H1 (cell line): Measurements from ENCODE around the gene TTPAL. TPM values are rescaled to one million over a fixed set of nuclear protein-coding genes. Genes with fewer than 3 reads are reported as not detected.

Experiments used
- CTCF ChIA-PET: fragments of 300-600 bp; sonication (Branson Sonifier 250); formaldehyde crosslinking; loops from one replicate; lab custom pipeline; 2021; ENCODE audit not compliant: partially characterized antibody; lab: Charles Lee
- POLR2A ChIA-PET: fragments of 300-600 bp; sonication (Branson Sonifier 250); formaldehyde crosslinking; loops from one replicate; lab custom pipeline; 2021; ENCODE audit warnings: inconsistent platforms; ENCODE audit not compliant: partially characterized antibody; lab: Charles Lee
- DNase-seq, 2 experiments: peaks; one replicate each; pipeline versions ENCODE4 v3.0.0 to v3.0.0-alpha.2; 2010 to 2022; ENCODE audit warnings: low spot score in 2 of 2, low read depth in 1 of 2, mixed read lengths in 1 of 2
- FAIRE-seq: peaks from 2 replicates; lab custom pipeline; 2011; peaks lifted over from hg19 to GRCh38; lab: Jason Lieb, UNC
- H2AFZ ChIP-seq: 2 replicates; pipeline ENCODE4 v1.8.1; 2012; ENCODE audit warnings: low read length, inconsistent platforms
- H2AK5ac ChIP-seq: 2 replicates; pipeline ENCODE4 v1.6.1; 2013; ENCODE audit warnings: low read depth, low read length
- H2BK120ac ChIP-seq: replicated peaks from 2 replicates; pipeline ENCODE3; 2013; ENCODE audit warnings: low read depth, low read length, inconsistent platforms
- H2BK12ac ChIP-seq: 2 replicates; pipeline ENCODE4 v1.6.1; 2013; ENCODE audit warnings: low read depth, low read length
- H2BK15ac ChIP-seq: 2 replicates; pipeline ENCODE4 v1.6.1; 2013; ENCODE audit warnings: low read length
- H2BK20ac ChIP-seq: 2 replicates; pipeline ENCODE4 v1.6.1; 2013; ENCODE audit warnings: low read length
- H2BK5ac ChIP-seq: 2 replicates; pipeline ENCODE4 v1.6.1; 2013; ENCODE audit warnings: low read depth, low read length
- H3K14ac ChIP-seq: 2 replicates; pipeline ENCODE4 v1.6.1; 2013; ENCODE audit warnings: inconsistent platforms; ENCODE audit not compliant: insufficient read length
- H3K18ac ChIP-seq: 2 replicates; pipeline ENCODE4 v1.6.1; 2013; ENCODE audit warnings: low read length; ENCODE audit errors: extremely low read depth
- H3K23ac ChIP-seq: 2 replicates; pipeline ENCODE4 v1.6.1; 2013; ENCODE audit warnings: inconsistent platforms; ENCODE audit not compliant: insufficient read length
- H3K23me2 ChIP-seq: 2 replicates; pipeline ENCODE4 v1.6.1; 2013; ENCODE audit warnings: low read depth, low read length
- H3K27ac ChIP-seq: 2 replicates; pipeline ENCODE4 v1.6.1; 2011; ENCODE audit warnings: low read depth, low read length, inconsistent platforms
- H3K27me3 ChIP-seq, 4 experiments: replicated peaks in 1 of 4; 1 replicate in 1 of 4; 2 replicates in 3 of 4; pipeline versions ENCODE4 v1.6.1 to v1.8.1; 2011 to 2013; ENCODE audit warnings: low read length in 3 of 4, mild to moderate bottlenecking in 3 of 4, inconsistent platforms in 2 of 4, mixed read lengths in 2 of 4, moderate library complexity in 1 of 4; ENCODE audit not compliant: control insufficient read depth in 3 of 4, insufficient read depth in 3 of 4; ENCODE audit errors: extremely low read depth in 1 of 4
- H3K36me3 ChIP-seq, 4 experiments: 2 replicates each; pipeline versions ENCODE4 v1.6.1 to v1.8.1; 2011 to 2013; ENCODE audit warnings: mild to moderate bottlenecking in 4 of 4, low read length in 3 of 4, moderate library complexity in 2 of 4, control low read depth in 1 of 4, inconsistent platforms in 1 of 4; ENCODE audit not compliant: insufficient read depth in 4 of 4, control insufficient read depth in 2 of 4
- H3K4ac ChIP-seq: replicated peaks from 2 replicates; pipeline ENCODE3; 2013; ENCODE audit warnings: low read length, low read depth, mixed read lengths, inconsistent platforms; ENCODE audit not compliant: insufficient read length
- H3K4me1 ChIP-seq, 4 experiments: replicated peaks in 1 of 4; 1 replicate in 1 of 4; 2 replicates in 3 of 4; pipeline versions ENCODE4 v1.6.1 to v1.8.1; 2011 to 2013; ENCODE audit warnings: low read length in 3 of 4, inconsistent platforms in 2 of 4, mixed read lengths in 1 of 4; ENCODE audit not compliant: insufficient read depth in 4 of 4, control insufficient read depth in 3 of 4
- H3K4me2 ChIP-seq, 2 experiments: 2 replicates each; pipeline versions ENCODE4 v1.6.1 to v1.8.1; 2011 to 2013; ENCODE audit warnings: low read depth in 2 of 2, low read length in 2 of 2, control low read depth in 1 of 2, inconsistent platforms in 1 of 2, mild to moderate bottlenecking in 1 of 2; ENCODE audit not compliant: insufficient read depth in 1 of 2
- H3K4me3 ChIP-seq, 4 experiments: fragments of 200-600, 300-600 bp in 1 of 4; sonication (generic), shearing (Covaris generic), sonication (Bioruptor Twin) in 1 of 4; 2 replicates each; pipeline versions ENCODE4 v1.5.1 to v1.8.1; 2011 to 2016; ENCODE audit warnings: low read length in 4 of 4, low read depth in 3 of 4, control low read depth in 2 of 4, inconsistent platforms in 2 of 4, mild to moderate bottlenecking in 2 of 4, mixed read lengths in 1 of 4, moderate library complexity in 1 of 4; ENCODE audit not compliant: insufficient read depth in 2 of 4; ENCODE audit errors: extremely low read depth in 1 of 4
- H3K56ac ChIP-seq: replicated peaks from 2 replicates; pipeline ENCODE3; 2013; ENCODE audit warnings: low read depth, mild to moderate bottlenecking, mixed read lengths, low read length, inconsistent platforms; ENCODE audit not compliant: insufficient read length
- H3K79me1 ChIP-seq: 2 replicates; pipeline ENCODE4 v1.6.1; 2013; ENCODE audit warnings: low read depth, low read length, control low read depth
- H3K79me2 ChIP-seq, 2 experiments: 2 replicates each; pipeline versions ENCODE4 v1.6.1 to v1.8.1; 2012 to 2013; ENCODE audit warnings: low read length in 2 of 2, mild to moderate bottlenecking in 2 of 2, inconsistent platforms in 1 of 2; ENCODE audit not compliant: insufficient read depth in 2 of 2, control insufficient read depth in 1 of 2
- H3K9ac ChIP-seq, 4 experiments: replicated peaks in 1 of 4; 1 replicate in 1 of 4; 2 replicates in 3 of 4; pipeline versions ENCODE4 v1.6.1 to v1.8.1; 2011 to 2013; ENCODE audit warnings: low read depth in 3 of 4, low read length in 3 of 4, control low read depth in 2 of 4, mild to moderate bottlenecking in 2 of 4, moderate library complexity in 2 of 4, inconsistent platforms in 1 of 4; ENCODE audit errors: extremely low read depth in 1 of 4
- H3K9me3 ChIP-seq, 2 experiments: 2 replicates each; pipeline versions ENCODE4 v1.6.1 to v1.8.1; 2012 to 2013; ENCODE audit warnings: mild to moderate bottlenecking in 2 of 2, moderate library complexity in 2 of 2, control low read depth in 1 of 2, inconsistent platforms in 1 of 2, low read depth in 1 of 2, low read length in 1 of 2, mixed read lengths in 1 of 2; ENCODE audit not compliant: insufficient read depth in 2 of 2
- H4K20me1 ChIP-seq, 2 experiments: replicated peaks in 1 of 2; 2 replicates each; pipeline versions ENCODE3 to v1.8.1; 2011 to 2013; ENCODE audit warnings: inconsistent platforms in 2 of 2, low read length in 2 of 2, mild to moderate bottlenecking in 1 of 2; ENCODE audit not compliant: insufficient read depth in 2 of 2, control insufficient read depth in 1 of 2
- H4K5ac ChIP-seq: 2 replicates; pipeline ENCODE4 v1.6.1; 2013; ENCODE audit warnings: low read length, low read depth, mixed read lengths, inconsistent platforms; ENCODE audit not compliant: insufficient read length
- H4K8ac ChIP-seq: 2 replicates; pipeline ENCODE4 v1.8.0; 2013; ENCODE audit warnings: mild to moderate bottlenecking, moderate library complexity, low read length, inconsistent platforms; ENCODE audit not compliant: insufficient read depth; ENCODE audit errors: extremely low read depth
- H4K91ac ChIP-seq: replicated peaks from 2 replicates; pipeline ENCODE3; 2013; ENCODE audit warnings: low read length, mixed read lengths, inconsistent platforms; ENCODE audit not compliant: insufficient read length
- CBX8 ChIP-seq: fragments of 300-800, 300-1000 bp; sonication (generic); IDR thresholded peaks from 2 replicates; pipeline ENCODE4 v1.7.1; 2016; ENCODE audit warnings: low read depth, low read length, borderline replicate concordance
- CHD1 ChIP-seq: IDR thresholded peaks from 2 replicates; pipeline ENCODE4 v1.6.1; 2012; ENCODE audit warnings: low read depth, low read length, improper control_type of control experiment
- CHD2 ChIP-seq: IDR thresholded peaks from 2 replicates; pipeline ENCODE4 v1.6.1; 2012; ENCODE audit warnings: low read length, improper control_type of control experiment
- CREB1 ChIP-seq: IDR thresholded peaks from 2 replicates; pipeline ENCODE4 v1.6.1; 2012; ENCODE audit warnings: inconsistent platforms
- HDAC6 ChIP-seq: IDR thresholded peaks from one replicate; pipeline ENCODE4 v1.7.1; 2012; ENCODE audit warnings: low read depth, mild to moderate bottlenecking, inconsistent platforms, low read length, moderate library complexity
- KDM1A ChIP-seq: fragments of 200-600, 300-600 bp; sonication (generic); IDR thresholded peaks from 2 replicates; pipeline ENCODE4 v1.7.1; 2016; ENCODE audit warnings: mild to moderate bottlenecking, low read length, borderline replicate concordance
- RAD21 ChIP-seq, 2 experiments: IDR thresholded peaks in 1 of 2; conservative IDR thresholded peaks in 1 of 2; 2 replicates each; pipeline ENCODE4 v1.6.1; 2011; ENCODE audit warnings: low read depth in 2 of 2, low read length in 2 of 2, improper control_type of control experiment in 1 of 2, inconsistent platforms in 1 of 2, mild to moderate bottlenecking in 1 of 2, moderate library complexity in 1 of 2
- RXRA ChIP-seq: IDR thresholded peaks from 2 replicates; pipeline ENCODE4 v1.6.1; 2011; ENCODE audit warnings: low read depth, mild to moderate bottlenecking, low read length, moderate library complexity; ENCODE audit not compliant: insufficient read depth
- SP1 ChIP-seq: IDR thresholded peaks from 2 replicates; pipeline ENCODE4 v1.6.1; 2011; ENCODE audit warnings: low read depth, low read length
- SRF ChIP-seq: IDR thresholded peaks from 2 replicates; pipeline ENCODE4 v1.6.1; 2011; ENCODE audit warnings: mild to moderate bottlenecking, low read depth, low read length, moderate library complexity
- TAF1 ChIP-seq: IDR thresholded peaks from 2 replicates; pipeline ENCODE4 v1.6.1; 2011; ENCODE audit warnings: mild to moderate bottlenecking, low read depth, low read length
- TEAD4 ChIP-seq: IDR thresholded peaks from 2 replicates; pipeline ENCODE4 v1.6.1; 2012; ENCODE audit warnings: low read depth, low read length, inconsistent platforms, mixed read lengths
- WGBS, 2 experiments: shearing (Covaris generic) in 1 of 2; methylation state at CpG; one replicate each; pipeline versions ENCODE4 v1.1.6 to v1.1.7; 2013 to 2015; ENCODE audit warnings: low lambda C conversion rate in 2 of 2, mixed read lengths in 2 of 2, inconsistent platforms in 1 of 2, low coverage in 1 of 2, missing lambda C conversion rate in 1 of 2; ENCODE audit not compliant: insufficient replicate concordance in 2 of 2, insufficient coverage in 1 of 2, insufficient read length in 1 of 2; ENCODE audit errors: extremely low coverage in 1 of 2, missing lambda C conversion rate in 1 of 2; 5-methylcytosine and 5-hydroxymethylcytosine counted together
- polyA plus RNA-seq, 7 experiments: library from polyadenylated mRNA; depleted of rRNA in 3 of 7; stranded (reverse) in 5 of 7; unstranded in 2 of 7; fragments of >200 nt in 5 of 7; fragments of 200-250 nt in 2 of 7; gene quantifications; 1 replicate in 5 of 7; 2 replicates in 1 of 7; 4 replicates in 1 of 7; pipeline versions ENCODE4 v1.2.1 to v1.2.3, GENCODE V29; 2011 to 2013; ENCODE audit warnings: missing spikeins in 2 of 7, mixed read lengths in 2 of 7
- total RNA-seq: library from RNA; stranded (reverse); fragmentation: NEBNext Ultra II Directional; extraction: Animal tissue kit (Norgen Biotek cat#: 25700); gene quantifications from 2 replicates; pipeline ENCODE4 v1.2.1, GENCODE V29; 2021
- TF ChIP-seq, protein P1 (sequence below), 3 experiments: IDR thresholded peaks; 1 replicate in 2 of 3; 2 replicates in 1 of 3; pipeline versions ENCODE4 v1.5.1 to v1.6.1; 2011; ENCODE audit warnings: low read length in 3 of 3, mild to moderate bottlenecking in 3 of 3, inconsistent platforms in 2 of 3, low read depth in 1 of 3, moderate library complexity in 1 of 3; ENCODE audit not compliant: insufficient read depth in 1 of 3; ENCODE audit errors: control extremely low read depth in 1 of 3

The TTPAL gene
- total and polyA plus RNA-seq, 2 of the 8 experiments (the other 6 are each of a cell fraction or from before 2014, with no cell fraction given): 2.8 to 14.0 TPM

DNA sequence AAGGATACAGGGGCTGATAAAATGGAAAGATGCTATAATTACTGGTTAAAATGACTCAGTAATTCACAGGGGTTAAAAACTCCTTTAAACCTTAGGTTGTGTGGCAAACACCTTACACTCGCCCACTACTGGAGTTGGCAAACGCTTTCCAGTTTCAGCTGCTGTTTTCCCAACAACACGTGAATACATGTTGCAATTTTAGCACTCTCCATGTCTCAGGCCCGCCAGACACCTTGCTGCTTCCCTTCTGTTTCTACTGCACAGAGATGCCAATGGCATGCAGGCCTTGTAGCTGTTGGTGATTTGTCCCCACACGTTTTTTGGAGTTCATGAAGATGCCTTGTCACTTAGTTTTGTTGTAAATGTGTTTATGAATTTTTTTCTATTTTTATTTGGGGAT lies 5.3 kb upstream of the TTPAL start:
- Histone ChIP-seq H3K23ac (no peak overlapping the region), H3K79me2 (no peaks in the 10 kb centered on the region), H3K4me1 (peaks cover 0 to 2% (median 0%) of the 10 kb centered on the region in 4 experiments; a peak in 1 of 7 replicates), H2BK5ac (no peak overlapping the region), H3K56ac (no peak overlapping the region), H3K36me3 (no peaks in the 10 kb centered on the region), H3K14ac (no peak overlapping the region), H2BK20ac (no peak overlapping the region), H2AK5ac (no peak overlapping the region), H3K4ac (no peak overlapping the region), H4K5ac (no peak overlapping the region), H2BK12ac (no peak overlapping the region), H3K27ac (no peak overlapping the region), H2BK120ac (no peak overlapping the region), H3K4me3 (no peak overlapping the region), H2BK15ac (no peak overlapping the region), H2AFZ (no peak overlapping the region), H3K9ac (no peak overlapping the region), H4K20me1 (no peaks in the 10 kb centered on the region), H3K18ac (no peak overlapping the region), H4K91ac (no peak overlapping the region), H3K4me2 (no peak overlapping the region), H3K27me3 (no peaks in the 10 kb centered on the region; a peak in 1 of 7 replicates), H3K23me2 (no peaks in the 10 kb centered on the region), H3K79me1 (no peaks in the 10 kb centered on the region), H4K8ac (no peak overlapping the region), H3K9me3 (no peaks in the 10 kb centered on the region)
- FAIRE-seq (no peak), DNase-seq (no peak)
- 65% methylated on average over 5 of the region's 5 CpGs; no CpG with 5 or more reads in 1 of the 2 experiments for whole genome bisulfite sequencing, 2 experiments
- ChIA-PET POLR2A (no interaction called here), CTCF (interaction anchor here (0.8 to 3.7 kb wide), 14 partner anchors 9 to 275 kb away, joined by 3 to 25 read pairs (median 4); partner anchors contain the start of genes GDAP1L1 and SERINC3)
- TF ChIP-seq SP1 (no peak), RAD21 (IDR thresholded peaks at IDR 0.05 in 1 of 2, conservative IDR thresholded peaks at IDR 0.05 in 1 of 2; ENCODE audit: low read depth in 2 of 2, low read length in 2 of 2) (no peak), CHD1 (no peak), TAF1 (no peak), TEAD4 (no peak), CREB1 (no peak), CHD2 (no peak), HDAC6 (no peak), RXRA (no peak), CBX8 (no peak), SRF (no peak), KDM1A (no peak)
- TF ChIP-seq, protein P1, sequence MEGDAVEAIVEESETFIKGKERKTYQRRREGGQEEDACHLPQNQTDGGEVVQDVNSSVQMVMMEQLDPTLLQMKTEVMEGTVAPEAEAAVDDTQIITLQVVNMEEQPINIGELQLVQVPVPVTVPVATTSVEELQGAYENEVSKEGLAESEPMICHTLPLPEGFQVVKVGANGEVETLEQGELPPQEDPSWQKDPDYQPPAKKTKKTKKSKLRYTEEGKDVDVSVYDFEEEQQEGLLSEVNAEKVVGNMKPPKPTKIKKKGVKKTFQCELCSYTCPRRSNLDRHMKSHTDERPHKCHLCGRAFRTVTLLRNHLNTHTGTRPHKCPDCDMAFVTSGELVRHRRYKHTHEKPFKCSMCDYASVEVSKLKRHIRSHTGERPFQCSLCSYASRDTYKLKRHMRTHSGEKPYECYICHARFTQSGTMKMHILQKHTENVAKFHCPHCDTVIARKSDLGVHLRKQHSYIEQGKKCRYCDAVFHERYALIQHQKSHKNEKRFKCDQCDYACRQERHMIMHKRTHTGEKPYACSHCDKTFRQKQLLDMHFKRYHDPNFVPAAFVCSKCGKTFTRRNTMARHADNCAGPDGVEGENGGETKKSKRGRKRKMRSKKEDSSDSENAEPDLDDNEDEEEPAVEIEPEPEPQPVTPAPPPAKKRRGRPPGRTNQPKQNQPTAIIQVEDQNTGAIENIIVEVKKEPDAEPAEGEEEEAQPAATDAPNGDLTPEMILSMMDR (IDR thresholded peaks at IDR 0.05; ENCODE audit: control extremely low read depth in 1 of 3, insufficient read depth in 1 of 3, low read depth in 1 of 3, low read length in 3 of 3): no peak
